Tibial artery (tissue), 4 donors: Measurements from ENCODE around the gene FOXP2.

Source experiments
- DNase-seq, 2 donors: peaks; one replicate each; pipeline ENCODE4 v3.0.0-alpha.2; 2019
- H3K27ac ChIP-seq, 2 donors: fragments of 200-600 bp; sonication (generic) in 1 of 2; 1 replicate in 1 of 2; 2 replicates in 1 of 2; pipeline ENCODE4 v1.5.1; 2018 to 2019; ENCODE audit warnings: mild to moderate bottlenecking in 1 of 2
- H3K27me3 ChIP-seq, 2 donors: fragments of 200-600 bp; sonication (generic) in 1 of 2; one replicate each; pipeline versions ENCODE4 v1.5.1 to v1.6.0; 2016 to 2019
- H3K36me3 ChIP-seq, 3 donors: fragments of 200-600 bp; sonication (generic) in 2 of 3; one replicate each; pipeline ENCODE4 v1.5.1; 2016 to 2019; ENCODE audit warnings: mild to moderate bottlenecking in 2 of 3
- H3K4me1 ChIP-seq, 4 donors: fragments of 200-600 bp; sonication (generic) in 2 of 4; 1 replicate in 3 of 4; 2 replicates in 1 of 4; pipeline ENCODE4 v1.5.1; 2016 to 2019
- H3K4me3 ChIP-seq, 2 donors: fragments of 200-600 bp; sonication (generic) in 1 of 2; 1 replicate in 1 of 2; 2 replicates in 1 of 2; pipeline ENCODE4 v1.5.1; 2018 to 2019; ENCODE audit warnings: mild to moderate bottlenecking in 2 of 2
- H3K9me3 ChIP-seq, 3 donors: fragments of 200-600 bp; sonication (generic) in 1 of 3; one replicate each; pipeline ENCODE4 v1.5.1; 2016 to 2019
- CTCF ChIP-seq, 2 experiments: fragments of 200-600 bp in 1 of 2; fragments of 450-650 bp in 1 of 2; IDR thresholded peaks; one replicate each; pipeline ENCODE4 v1.5.1; 2017 to 2019; ENCODE audit warnings: antibody characterized with exemption in 2 of 2, mild to moderate bottlenecking in 1 of 2, moderate library complexity in 1 of 2
- intact Hi-C: fragments of 100-400 bp; cut with DNase I; formaldehyde crosslinking; loops from one replicate; pipeline ENCODE4 v1.15.0; 2023; ENCODE audit warnings: low total_unique reads

Gene FOXP2

GRCh38 chr7:114660126-114660486 is 245.5 kb downstream of the FOXP2 start:
- Histone ChIP-seq H3K4me1 (no peaks in the 10 kb centered on the region), H3K27ac (no peak overlapping the region), H3K9me3 (no peaks in the 10 kb centered on the region), H3K36me3 (no peaks in the 10 kb centered on the region), H3K27me3 (no peaks in the 10 kb centered on the region), H3K4me3 (no peak overlapping the region)
- TF ChIP-seq CTCF (IDR thresholded peaks at IDR 0.05): no peak
- intact Hi-C loops: no loop called here
- no peak for DNase-seq

GRCh38 chr7:114660753-114661152 is 246.1 kb downstream of the FOXP2 start:
- no peaks in the 10 kb centered on the region for H3K4me1 ChIP-seq
- no peaks in the 10 kb centered on the region for H3K27me3 ChIP-seq
- no peaks in the 10 kb centered on the region for H3K9me3 ChIP-seq
- intact Hi-C loops: no loop called here
- no peaks in the 10 kb centered on the region for H3K36me3 ChIP-seq
- DNase-seq: no peak
- H3K4me3 ChIP-seq: no peak overlapping the region
- TF ChIP-seq CTCF (IDR thresholded peaks at IDR 0.05): no peak
- H3K27ac ChIP-seq: no peak overlapping the region

GRCh38 chr7:114662002-114662677 is 247.5 kb downstream of the FOXP2 start:
- no peaks in the 10 kb centered on the region for H3K36me3 ChIP-seq
- H3K27ac ChIP-seq: no peak overlapping the region
- DNase-seq: no peak
- TF ChIP-seq CTCF (IDR thresholded peaks at IDR 0.05): no peak
- H3K9me3 ChIP-seq: no peaks in the 10 kb centered on the region
- H3K4me1 ChIP-seq: no peaks in the 10 kb centered on the region
- H3K4me3 ChIP-seq: no peak overlapping the region
- intact Hi-C loops: no loop called here
- no peaks in the 10 kb centered on the region for H3K27me3 ChIP-seq

GRCh38 chr7:114663502-114663901 is 248.9 kb downstream of the FOXP2 start:
- peak in 1 of 2 experiments; percentile 7 for TF ChIP-seq CTCF (IDR thresholded peaks at IDR 0.05)
- no peak for DNase-seq
- no peaks in the 10 kb centered on the region for H3K36me3 ChIP-seq

GRCh38 chr7:114670676-114671075 is 256.1 kb downstream of the FOXP2 start:
- no peaks in the 10 kb centered on the region for H3K9me3 ChIP-seq
- H3K27ac ChIP-seq: no peak overlapping the region
- H3K27me3 ChIP-seq: no peaks in the 10 kb centered on the region
- TF ChIP-seq CTCF (IDR thresholded peaks at IDR 0.05): no peak
- no peak overlapping the region for H3K4me3 ChIP-seq
- intact Hi-C loops: no loop called here
- no peaks in the 10 kb centered on the region for H3K4me1 ChIP-seq
- no peak for DNase-seq
- H3K36me3 ChIP-seq: no peaks in the 10 kb centered on the region

More at GRCh38 chr7:114663502-114663901, 248.9 kb downstream of the FOXP2 start:
- H3K9me3 ChIP-seq: no peaks in the 10 kb centered on the region
- H3K4me3 ChIP-seq: no peak overlapping the region
- no peak overlapping the region for H3K27ac ChIP-seq
- H3K27me3 ChIP-seq: no peaks in the 10 kb centered on the region
- intact Hi-C loops: no loop called here
- H3K4me1 ChIP-seq: no peaks in the 10 kb centered on the region
